Measurements from ENCODE around the gene MGRN1.
A peak's percentile ranks its signal among the peaks of the same experiment; 100 is the strongest.
"Not testable (repeated sequence)": the region's sequence is repeated elsewhere in the genome, so short reads cannot be mapped to it uniquely, and the experiment has no call there.

Gene MGRN1

GRCh38 chr16:4734063-4734729 lies 109.6 kb downstream of the MGRN1 start, which contains the start of the genes ANKS3 and DNAAF8:
Gene ANKS3 (minus strand): TSS chr16:4734271. CDS start chr16:4730149, 4,122 bp downstream.
Gene DNAAF8 (plus strand): TSS chr16:4734537. CDS start chr16:4736515, 1,978 bp downstream.
- DNase-seq (ENCODE audit: low read depth): peak; percentile 66

DNA sequence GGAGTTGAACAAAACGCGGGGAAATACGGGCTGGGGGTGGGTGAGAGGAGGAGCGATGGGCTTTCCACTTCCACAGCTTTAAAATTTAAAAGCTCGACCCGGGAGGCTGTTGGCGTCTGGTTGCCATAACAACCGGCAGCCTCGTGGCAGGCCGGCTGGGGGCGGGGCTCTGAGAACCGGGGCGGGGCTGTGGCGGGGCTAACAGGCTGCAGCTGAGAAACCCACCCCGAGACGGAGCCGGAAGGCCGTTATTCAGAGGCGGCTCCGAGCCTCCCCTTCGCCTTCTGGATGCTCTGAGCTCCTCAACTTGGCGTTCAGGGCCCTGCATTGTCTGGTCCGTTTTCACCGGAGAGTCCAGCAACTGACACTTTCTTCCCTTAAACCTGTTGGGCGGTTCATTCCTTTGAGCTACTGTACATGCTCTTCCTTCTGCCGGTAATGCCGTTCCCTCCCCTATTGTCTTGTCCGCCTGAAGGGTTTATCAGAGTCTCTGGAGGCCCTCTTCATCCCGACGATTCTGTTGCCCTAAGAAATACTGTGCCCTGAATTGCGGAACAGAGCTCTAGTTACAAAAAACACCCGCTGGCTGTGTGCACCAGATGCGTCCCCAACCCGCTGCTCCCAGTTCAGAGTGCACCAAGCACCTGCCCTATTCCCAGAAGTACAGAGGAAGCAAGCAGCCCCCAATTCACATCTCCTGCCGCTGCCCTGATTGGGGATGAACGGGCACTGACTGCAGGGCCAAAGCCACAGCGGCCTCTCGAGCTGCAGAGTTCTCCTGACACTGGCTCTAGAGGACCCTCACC lies 110.3 kb downstream of the MGRN1 start:
- peak; percentile 89 for DNase-seq (ENCODE audit: low read depth)

GRCh38 chr16:4736546-4736945 lies 111.9 kb downstream of the MGRN1 start:
- no peak for DNase-seq (ENCODE audit: low read depth)

- no peak for DNase-seq (ENCODE audit: low read depth)
Measured at GRCh38 chr16:4737545-4737944, 112.9 kb downstream of the MGRN1 start.

DNA sequence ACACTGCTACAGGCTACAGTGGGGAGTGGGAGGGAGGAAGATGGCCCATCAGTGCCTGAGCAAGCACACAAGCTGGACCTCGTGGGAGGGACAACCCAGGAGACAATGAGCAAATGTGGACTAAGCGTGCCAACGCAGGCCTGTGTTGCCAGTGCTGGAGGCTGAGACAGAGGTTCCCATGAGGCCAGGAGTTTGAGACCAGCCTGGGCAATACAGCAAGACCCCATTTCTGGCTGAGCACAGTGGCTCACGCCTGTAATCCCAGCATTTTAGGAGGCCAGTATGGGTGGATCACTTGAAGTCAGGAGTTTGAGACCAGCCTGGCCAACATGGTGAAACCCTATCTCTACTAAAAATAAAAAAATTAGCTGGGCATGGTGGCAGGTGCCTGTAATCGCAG lies 113.7 kb downstream of the MGRN1 start:
- DNase-seq (ENCODE audit: low read depth): not testable (repeated sequence)

Measured in stimulated activated CD4-positive, alpha-beta T cell treated with anti-CD3 and anti-CD28 coated beads, Interleukin-2, amount 100 ng/mL, for 4 hours (primary cell).